Cardiac fibroblast (primary cell): Measurements from ENCODE around the gene RMND5B.
A peak's percentile ranks its signal among the peaks of the same experiment; 100 is the strongest.
"Not testable (repeated sequence)": the region's sequence is repeated elsewhere in the genome, so short reads cannot be mapped to it uniquely, and the experiment has no call there.

Experiments used
- DNase-seq, 2 donors: peaks; one replicate each; pipeline versions ENCODE4 v3.0.0 to v3.0.0-alpha.2; 2010; ENCODE audit warnings: low read depth in 2 of 2
- H3K4me3 ChIP-seq, 2 donors: replicated peaks in 1 of 2; 1 replicate in 1 of 2; 2 replicates in 1 of 2; pipeline ENCODE4 v1.5.1; 2011; ENCODE audit warnings: low read depth in 2 of 2, low read length in 2 of 2, mild to moderate bottlenecking in 2 of 2, moderate library complexity in 1 of 2
- CTCF ChIP-seq: IDR thresholded peaks from one replicate; pipeline ENCODE4 v1.5.1; 2011; ENCODE audit warnings: low read depth, mild to moderate bottlenecking, low read length, inconsistent platforms

The RMND5B gene

GRCh38 chr5:178194026-178194425 is 63.2 kb downstream of the RMND5B start:
- no peak overlapping the region for H3K4me3 ChIP-seq
- no peak for TF ChIP-seq CTCF
- no peak for DNase-seq

GRCh38 chr5:178196281-178196812 is 65.5 kb downstream of the RMND5B start:
- TF ChIP-seq CTCF, result no peak
- no peak overlapping the region for H3K4me3 ChIP-seq
- no peak for DNase-seq

DNA sequence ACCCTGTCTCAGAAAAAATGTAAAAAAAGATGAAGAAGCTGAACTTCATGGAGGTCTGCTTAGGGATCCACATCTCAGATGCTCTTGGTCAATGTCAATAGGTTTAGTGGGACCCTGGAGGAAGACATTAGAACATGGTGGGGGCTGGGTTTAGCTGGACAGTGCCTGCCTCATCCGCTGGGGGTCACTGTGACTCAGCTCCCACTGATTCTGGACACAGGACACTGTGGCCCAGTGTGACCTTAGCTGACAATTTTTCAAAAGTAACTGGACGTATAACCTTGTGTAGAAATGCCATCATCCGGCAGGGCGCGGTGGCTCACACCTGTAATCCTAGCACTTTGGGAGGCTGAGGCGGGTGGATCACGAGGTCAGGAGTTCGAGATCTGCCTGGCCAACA is 66.2 kb downstream of the RMND5B start:
- peak; percentile 53 for TF ChIP-seq CTCF
- no peak overlapping the region for H3K4me3 ChIP-seq
- DNase-seq, result no peak

- H3K4me3 ChIP-seq, DNase-seq: not testable (repeated sequence)
These were observed 67.3 kb downstream of the RMND5B start for GRCh38 chr5:178198151-178198550.

DNA sequence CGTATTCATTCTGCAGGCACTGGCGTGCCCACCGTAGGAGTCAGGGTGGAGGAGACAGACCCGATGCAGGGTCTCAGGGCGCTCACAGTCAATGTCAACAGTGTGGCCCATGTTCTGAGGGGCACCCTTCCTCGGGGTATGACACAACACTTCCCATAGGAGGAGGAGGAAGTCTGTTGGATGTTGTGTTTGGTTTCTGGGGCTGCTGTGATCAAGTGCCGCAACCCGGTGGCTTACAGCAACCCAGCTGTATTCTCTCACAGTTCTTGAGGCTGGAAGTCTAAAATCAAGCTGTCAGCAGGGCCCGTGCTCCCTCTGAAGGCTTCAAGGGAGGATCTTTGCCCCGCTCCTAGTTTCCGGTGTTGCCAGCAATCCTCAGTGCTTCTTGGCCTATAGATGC is 67.9 kb downstream of the RMND5B start:
- no peak for DNase-seq
- H3K4me3 ChIP-seq, result no peak overlapping the region
- no peak for TF ChIP-seq CTCF

GRCh38 chr5:178199581-178200434 is 69.0 kb downstream of the RMND5B start:
- H3K4me3 ChIP-seq, result no peak overlapping the region
- TF ChIP-seq CTCF, result no peak
- no peak for DNase-seq
